DOHH2 (cell line): ENCODE data around the gene TBX4.

Experiments
- CTCF ChIP-seq: fragments of 200-600 bp; sonication (generic); IDR thresholded peaks from one replicate; pipeline ENCODE4 v1.5.1; 2014; ENCODE audit warnings: antibody characterized with exemption, mild to moderate bottlenecking, low read depth, low read length; ENCODE audit not compliant: poor library complexity, severe bottlenecking
- EZH2phosphoT487 ChIP-seq: fragments of 200-600 bp; sonication (generic); IDR thresholded peaks from 2 replicates; pipeline ENCODE4 v1.6.1; 2017; ENCODE audit warnings: borderline replicate concordance, mild to moderate bottlenecking, antibody characterized with exemption, low read length, moderate library complexity, mixed read lengths

GRCh38 chr17:61452301-61453290 lies at the start of gene TBX4:
- TF ChIP-seq CTCF (no peak), EZH2phosphoT487 (no peak)
